NCI-H2196 treated with DMSO at 0.1 percent for 48 hours (cell line): Measurements from ENCODE around the gene UBXN4.
"Not testable (repeated sequence)": the region's sequence is repeated elsewhere in the genome, so short reads cannot be mapped to it uniquely, and the experiment has no call there.

Experiments
- DNase-seq: peaks from one replicate; lab custom pipeline; 2025; ENCODE audit not compliant: unreplicated experiment; lab: John Stamatoyannopoulos, UW

The UBXN4 gene, protein sequence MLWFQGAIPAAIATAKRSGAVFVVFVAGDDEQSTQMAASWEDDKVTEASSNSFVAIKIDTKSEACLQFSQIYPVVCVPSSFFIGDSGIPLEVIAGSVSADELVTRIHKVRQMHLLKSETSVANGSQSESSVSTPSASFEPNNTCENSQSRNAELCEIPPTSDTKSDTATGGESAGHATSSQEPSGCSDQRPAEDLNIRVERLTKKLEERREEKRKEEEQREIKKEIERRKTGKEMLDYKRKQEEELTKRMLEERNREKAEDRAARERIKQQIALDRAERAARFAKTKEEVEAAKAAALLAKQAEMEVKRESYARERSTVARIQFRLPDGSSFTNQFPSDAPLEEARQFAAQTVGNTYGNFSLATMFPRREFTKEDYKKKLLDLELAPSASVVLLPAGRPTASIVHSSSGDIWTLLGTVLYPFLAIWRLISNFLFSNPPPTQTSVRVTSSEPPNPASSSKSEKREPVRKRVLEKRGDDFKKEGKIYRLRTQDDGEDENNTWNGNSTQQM

DNA sequence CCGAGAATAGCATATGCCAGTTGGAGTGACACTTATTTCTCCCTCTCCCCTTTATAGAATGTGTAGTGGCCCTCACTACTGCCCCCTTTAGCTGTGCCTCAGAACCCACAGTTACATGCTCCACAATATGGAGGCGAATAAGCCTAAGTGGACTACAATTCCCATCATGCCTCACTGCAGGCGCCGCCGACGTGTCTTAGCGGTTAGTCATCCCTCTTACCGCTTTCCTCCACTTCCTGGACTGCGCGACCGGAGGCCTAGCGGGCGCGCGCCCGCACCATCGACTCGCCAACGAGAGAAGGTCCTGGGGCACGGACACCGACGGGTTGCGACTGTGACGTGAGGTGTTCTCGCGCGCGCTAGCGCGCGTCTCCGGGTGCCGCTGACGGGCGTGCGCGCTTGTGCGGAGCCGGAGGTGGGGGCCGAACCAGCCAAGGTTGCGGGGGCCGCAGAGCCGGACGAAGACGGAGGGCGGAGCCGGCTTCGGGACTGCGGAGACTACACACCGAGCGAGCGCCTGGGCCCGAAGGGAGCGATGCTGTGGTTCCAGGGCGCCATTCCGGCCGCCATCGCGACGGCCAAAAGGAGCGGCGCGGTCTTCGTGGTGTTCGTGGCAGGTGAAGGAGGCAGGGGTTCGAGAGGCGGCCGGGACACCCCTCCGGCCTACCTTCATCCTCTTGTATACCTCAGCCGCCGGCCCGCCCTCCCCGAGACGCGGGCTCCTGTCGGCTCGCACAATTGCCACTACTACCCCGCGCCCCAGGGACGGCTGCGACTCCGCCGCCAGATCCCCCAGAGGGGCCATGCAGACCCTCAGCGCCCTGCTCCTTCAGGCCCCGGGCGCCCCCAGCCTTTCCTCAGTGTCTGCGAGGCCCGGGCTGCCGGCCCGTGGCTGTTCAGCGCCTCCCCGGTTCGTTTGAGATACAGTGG, at the start of gene UBXN4:
Gene UBXN4, plus strand, starts transcription at position 461 of the 930 bp plus-strand sequence. Its CDS starts 75 bp downstream, at position 536.
- DNase-seq = peak; percentile 97

DNA sequence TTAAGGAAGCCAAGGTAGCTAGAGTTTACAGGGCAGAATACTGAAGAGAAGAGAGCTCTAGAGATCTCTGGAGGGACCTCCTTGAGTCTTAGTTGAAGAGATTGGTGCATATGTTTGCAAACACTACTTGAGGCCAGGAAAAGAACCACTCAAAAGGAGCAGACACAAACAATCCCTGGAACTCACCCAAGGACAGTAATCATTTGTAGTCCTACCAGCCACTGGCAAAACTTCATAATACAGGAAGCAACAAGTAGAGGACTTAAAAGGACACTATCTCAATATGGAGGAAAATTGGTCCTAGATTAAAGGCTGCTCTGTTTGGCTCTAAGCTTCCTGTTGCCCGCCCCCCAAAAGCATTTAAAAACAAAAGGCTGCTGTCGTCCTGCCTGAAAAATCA, 46.9 kb upstream of the UBXN4 start:
- DNase-seq = no peak

- DNase-seq = no peak
Observed at GRCh38 chr2:135698838-135699237, 42.8 kb upstream of the UBXN4 start.

- DNase-seq = no peak
Observed at GRCh38 chr2:135701442-135701841, 40.2 kb upstream of the UBXN4 start.

- DNase-seq = no peak
Observed at GRCh38 chr2:135703300-135703699, 38.4 kb upstream of the UBXN4 start.

- not testable (repeated sequence) for DNase-seq
Observed at GRCh38 chr2:135704075-135704474, 37.6 kb upstream of the UBXN4 start.

GRCh38 chr2:135708159-135708558, 33.5 kb upstream of the UBXN4 start:
- no peak for DNase-seq

DNA sequence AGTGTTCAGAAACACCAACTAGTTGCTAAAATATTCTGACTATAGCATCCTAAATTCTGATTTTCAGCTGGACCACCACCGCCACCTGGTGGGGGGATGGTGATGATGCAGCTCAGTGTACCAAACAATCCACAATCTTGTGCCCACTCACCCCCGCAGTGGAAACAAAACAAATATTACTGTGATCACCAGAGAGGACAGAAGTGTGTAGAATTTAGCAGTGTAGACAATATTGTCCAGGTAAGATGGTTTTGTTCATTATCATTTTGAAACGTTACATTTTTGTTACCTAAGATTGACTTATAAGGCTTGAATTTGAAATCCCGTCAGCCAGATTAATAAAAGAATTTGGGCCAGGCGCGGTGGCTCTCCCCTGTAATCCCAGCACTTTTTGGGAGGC, 31.7 kb upstream of the UBXN4 start:
- no peak for DNase-seq

GRCh38 chr2:135715086-135715485, 26.6 kb upstream of the UBXN4 start:
- not testable (repeated sequence) for DNase-seq

- no peak for DNase-seq
Observed at GRCh38 chr2:135728064-135728743, 13.5 kb upstream of the UBXN4 start.

DNA sequence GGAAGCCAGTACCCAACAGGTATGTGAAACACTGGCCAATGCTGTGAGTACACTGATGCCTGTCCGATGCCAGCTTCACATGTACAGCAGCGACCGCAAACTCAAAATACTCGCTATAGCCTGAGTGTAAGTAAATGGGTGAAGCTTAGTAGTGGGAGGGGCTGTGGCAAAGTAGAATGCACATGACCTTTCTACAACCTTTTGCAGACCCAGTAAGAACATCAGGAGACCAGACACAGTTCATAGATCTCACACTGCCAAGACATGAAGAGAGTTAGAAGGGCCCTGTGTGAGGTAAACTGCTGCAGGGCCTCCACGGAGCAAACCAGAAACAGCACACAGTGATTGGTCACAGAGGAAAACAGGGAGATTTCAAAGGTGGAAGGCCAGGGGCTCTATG, 9.1 kb upstream of the UBXN4 start:
- DNase-seq = no peak

DNA sequence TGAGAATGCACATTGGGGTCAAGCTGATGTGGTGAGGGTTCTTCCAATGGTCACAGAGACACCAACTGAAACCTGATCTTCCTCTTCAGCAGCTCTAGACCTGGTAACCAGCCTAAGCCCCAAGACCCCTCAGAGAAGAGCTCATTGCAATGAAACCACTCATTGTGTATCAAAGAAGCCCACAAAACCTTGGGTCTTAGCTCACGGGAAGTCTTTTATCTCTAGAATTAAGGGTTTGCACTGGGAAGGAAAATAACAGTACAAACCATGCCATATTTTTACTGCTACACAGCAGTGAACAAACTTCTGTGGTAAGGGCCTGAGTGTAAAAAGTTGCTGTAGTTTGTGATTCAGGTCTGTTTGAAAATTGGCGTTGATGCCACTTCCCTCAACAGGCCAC, 8.6 kb upstream of the UBXN4 start:
- no peak for DNase-seq

- DNase-seq = no peak
Observed at GRCh38 chr2:135736546-135736945, 5.1 kb upstream of the UBXN4 start.

GRCh38 chr2:135740206-135740605, 1.4 kb upstream of the UBXN4 start:
- no peak for DNase-seq

DNA sequence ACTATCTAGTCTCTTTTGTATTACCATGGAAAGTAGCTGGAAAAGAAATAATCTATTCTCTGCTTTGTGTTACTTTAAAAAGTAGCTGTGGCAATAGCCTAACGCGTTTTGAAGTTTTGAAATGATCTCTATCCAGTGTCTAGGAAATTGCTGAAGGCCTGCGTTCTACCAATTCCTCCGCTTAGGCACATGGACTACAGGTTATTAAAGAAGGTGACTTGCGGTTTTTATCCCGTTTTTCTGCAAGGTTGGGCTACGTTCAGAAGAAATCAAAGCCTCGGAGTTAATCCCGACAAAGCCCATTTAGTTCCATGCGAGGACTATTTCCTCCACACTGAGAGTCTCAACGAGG, 636 bp upstream of the UBXN4 start:
- no peak for DNase-seq

DNA sequence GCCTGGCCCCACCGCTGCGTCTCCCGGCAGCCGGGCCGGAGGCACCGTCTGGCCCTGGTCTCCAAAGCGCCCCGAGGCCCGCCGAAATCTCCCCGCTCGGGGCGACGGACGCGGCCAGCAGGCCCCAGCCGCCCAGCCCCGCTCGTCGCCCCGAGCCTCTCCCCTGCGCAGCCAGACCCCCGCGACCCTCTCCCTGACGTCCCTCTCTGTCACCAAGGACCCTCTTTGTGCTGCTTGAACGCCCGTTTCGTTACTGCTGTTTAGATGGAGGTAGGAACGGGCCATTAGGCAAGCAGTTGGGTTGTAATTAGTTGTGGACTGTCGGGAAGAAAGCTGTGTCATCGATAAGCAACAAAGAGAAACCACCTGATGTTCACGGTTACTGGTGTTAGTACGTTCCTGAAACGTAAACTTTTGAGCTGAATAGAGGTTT, 686 bp downstream of the UBXN4 start:
- no peak for DNase-seq

- DNase-seq = no peak
Observed at GRCh38 chr2:135743860-135744259, 2.2 kb downstream of the UBXN4 start.

- no peak for DNase-seq
Observed at GRCh38 chr2:135744760-135745314, 3.2 kb downstream of the UBXN4 start.

DNA sequence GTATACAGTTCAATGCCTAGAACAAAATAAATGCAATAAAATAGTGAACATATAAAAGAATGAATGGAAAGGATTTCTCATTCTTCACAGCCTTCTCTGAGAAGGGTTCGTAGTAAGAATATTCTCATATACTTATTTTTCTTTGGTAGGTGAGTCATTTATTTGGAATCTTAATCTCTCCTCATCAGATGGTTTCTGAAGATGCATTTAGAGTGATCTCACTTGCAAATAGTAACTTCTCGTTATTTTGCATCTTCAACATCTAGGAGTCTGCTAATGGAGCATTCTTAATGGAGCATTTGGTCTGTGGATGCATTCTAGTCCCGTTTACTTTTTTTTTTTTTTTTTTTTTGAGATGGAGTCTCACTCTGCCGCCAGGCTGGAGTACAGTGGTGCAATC, 3.9 kb downstream of the UBXN4 start:
- DNase-seq = no peak

- DNase-seq = no peak
Observed at GRCh38 chr2:135755573-135755972, 13.9 kb downstream of the UBXN4 start.

- no peak for DNase-seq
Observed at GRCh38 chr2:135756692-135757091, 15.0 kb downstream of the UBXN4 start.
